ENCODE results near the gene SPATA24. TPM values are rescaled to one million over a fixed set of nuclear protein-coding genes. Genes with fewer than 3 reads are reported as not detected.

The SPATA24 gene
- total and polyA plus RNA-seq, 2 of the 13 experiments (the other 11 are each of a cell fraction or from before 2014, with no cell fraction given) = 6.0 to 11.1 TPM

DNA sequence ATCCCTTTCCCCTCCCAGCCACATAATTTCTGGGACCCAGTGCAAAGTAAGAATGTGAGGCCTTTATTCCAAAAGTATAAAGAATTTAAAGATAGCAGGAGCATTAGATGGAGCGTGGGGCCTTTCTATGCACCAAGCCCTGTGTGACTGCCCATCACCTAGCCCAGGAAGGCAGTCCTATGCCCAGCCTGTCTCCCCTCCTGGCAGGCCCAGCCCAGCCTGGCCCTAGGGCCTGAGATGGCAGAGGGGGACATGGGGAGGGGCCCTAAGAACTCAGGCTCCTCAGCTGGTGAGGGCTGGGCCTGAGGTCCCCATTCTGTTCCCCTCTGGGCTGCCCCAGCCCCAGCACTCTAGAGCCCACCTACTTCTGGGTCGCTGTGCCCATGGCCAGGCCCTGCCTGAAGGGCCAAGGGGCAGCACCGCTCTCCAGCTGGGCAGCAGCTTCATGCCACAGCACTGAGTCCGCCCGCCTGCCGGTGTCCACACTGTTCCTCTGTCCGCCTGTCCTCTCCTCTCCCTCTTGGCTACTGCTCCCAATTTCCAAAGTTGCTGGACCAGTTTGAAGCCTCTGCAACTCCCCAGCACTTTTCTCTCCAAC, 19.8 kb downstream of the SPATA24 start (continued):
- TF ChIP-seq, protein P1, sequence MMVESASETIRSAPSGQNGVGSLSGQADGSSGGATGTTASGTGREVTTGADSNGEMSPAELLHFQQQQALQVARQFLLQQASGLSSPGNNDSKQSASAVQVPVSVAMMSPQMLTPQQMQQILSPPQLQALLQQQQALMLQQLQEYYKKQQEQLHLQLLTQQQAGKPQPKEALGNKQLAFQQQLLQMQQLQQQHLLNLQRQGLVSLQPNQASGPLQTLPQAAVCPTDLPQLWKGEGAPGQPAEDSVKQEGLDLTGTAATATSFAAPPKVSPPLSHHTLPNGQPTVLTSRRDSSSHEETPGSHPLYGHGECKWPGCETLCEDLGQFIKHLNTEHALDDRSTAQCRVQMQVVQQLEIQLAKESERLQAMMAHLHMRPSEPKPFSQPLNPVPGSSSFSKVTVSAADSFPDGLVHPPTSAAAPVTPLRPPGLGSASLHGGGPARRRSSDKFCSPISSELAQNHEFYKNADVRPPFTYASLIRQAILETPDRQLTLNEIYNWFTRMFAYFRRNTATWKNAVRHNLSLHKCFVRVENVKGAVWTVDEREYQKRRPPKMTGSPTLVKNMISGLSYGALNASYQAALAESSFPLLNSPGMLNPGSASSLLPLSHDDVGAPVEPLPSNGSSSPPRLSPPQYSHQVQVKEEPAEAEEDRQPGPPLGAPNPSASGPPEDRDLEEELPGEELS (CRISPR knock-in tag; IDR thresholded peaks at IDR 0.05) = no peak
- 0 out of 2 replicates have a peak, but pooled peaks have one; percentile 18 for TF ChIP-seq ZNF543 (CRISPR knock-in tag; IDR thresholded peaks at IDR 0.05)
- no peak for TF ChIP-seq ZNF282 (IDR thresholded peaks at IDR 0.05; ENCODE audit: partially characterized antibody)
- TF ChIP-seq MBD4 (IDR thresholded peaks at IDR 0.05; ENCODE audit: borderline replicate concordance, low read length) = no peak
- TF ChIP-seq TBX2 (CRISPR knock-in tag; IDR thresholded peaks at IDR 0.05; ENCODE audit: borderline replicate concordance) = 0 out of 2 replicates have a peak, but pooled peaks have one; percentile 6
- TF ChIP-seq, protein P2, sequence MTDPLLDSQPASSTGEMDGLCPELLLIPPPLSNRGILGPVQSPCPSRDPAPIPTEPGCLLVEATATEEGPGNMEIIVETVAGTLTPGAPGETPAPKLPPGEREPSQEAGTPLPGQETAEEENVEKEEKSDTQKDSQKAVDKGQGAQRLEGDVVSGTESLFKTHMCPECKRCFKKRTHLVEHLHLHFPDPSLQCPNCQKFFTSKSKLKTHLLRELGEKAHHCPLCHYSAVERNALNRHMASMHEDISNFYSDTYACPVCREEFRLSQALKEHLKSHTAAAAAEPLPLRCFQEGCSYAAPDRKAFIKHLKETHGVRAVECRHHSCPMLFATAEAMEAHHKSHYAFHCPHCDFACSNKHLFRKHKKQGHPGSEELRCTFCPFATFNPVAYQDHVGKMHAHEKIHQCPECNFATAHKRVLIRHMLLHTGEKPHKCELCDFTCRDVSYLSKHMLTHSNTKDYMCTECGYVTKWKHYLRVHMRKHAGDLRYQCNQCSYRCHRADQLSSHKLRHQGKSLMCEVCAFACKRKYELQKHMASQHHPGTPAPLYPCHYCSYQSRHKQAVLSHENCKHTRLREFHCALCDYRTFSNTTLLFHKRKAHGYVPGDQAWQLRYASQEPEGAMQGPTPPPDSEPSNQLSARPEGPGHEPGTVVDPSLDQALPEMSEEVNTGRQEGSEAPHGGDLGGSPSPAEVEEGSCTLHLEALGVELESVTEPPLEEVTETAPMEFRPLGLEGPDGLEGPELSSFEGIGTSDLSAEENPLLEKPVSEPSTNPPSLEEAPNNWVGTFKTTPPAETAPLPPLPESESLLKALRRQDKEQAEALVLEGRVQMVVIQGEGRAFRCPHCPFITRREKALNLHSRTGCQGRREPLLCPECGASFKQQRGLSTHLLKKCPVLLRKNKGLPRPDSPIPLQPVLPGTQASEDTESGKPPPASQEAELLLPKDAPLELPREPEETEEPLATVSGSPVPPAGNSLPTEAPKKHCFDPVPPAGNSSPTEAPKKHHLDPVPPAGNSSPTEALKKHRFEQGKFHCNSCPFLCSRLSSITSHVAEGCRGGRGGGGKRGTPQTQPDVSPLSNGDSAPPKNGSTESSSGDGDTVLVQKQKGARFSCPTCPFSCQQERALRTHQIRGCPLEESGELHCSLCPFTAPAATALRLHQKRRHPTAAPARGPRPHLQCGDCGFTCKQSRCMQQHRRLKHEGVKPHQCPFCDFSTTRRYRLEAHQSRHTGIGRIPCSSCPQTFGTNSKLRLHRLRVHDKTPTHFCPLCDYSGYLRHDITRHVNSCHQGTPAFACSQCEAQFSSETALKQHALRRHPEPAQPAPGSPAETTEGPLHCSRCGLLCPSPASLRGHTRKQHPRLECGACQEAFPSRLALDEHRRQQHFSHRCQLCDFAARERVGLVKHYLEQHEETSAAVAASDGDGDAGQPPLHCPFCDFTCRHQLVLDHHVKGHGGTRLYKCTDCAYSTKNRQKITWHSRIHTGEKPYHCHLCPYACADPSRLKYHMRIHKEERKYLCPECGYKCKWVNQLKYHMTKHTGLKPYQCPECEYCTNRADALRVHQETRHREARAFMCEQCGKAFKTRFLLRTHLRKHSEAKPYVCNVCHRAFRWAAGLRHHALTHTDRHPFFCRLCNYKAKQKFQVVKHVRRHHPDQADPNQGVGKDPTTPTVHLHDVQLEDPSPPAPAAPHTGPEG (CRISPR knock-in tag; IDR thresholded peaks at IDR 0.05) = no peak
- no peak for TF ChIP-seq BCLAF1 (IDR thresholded peaks at IDR 0.05)
- no peak; the same call in 1 of the 2 replicates for TF ChIP-seq ZNF768 (CRISPR knock-in tag; IDR thresholded peaks at IDR 0.05)
- peak; percentile 97 for TF ChIP-seq HNRNPL (IDR thresholded peaks at IDR 0.05; ENCODE audit: low read depth, low read length)
- no peak for TF ChIP-seq MAZ (IDR thresholded peaks at IDR 0.05; ENCODE audit: borderline replicate concordance, low read depth, low read length)
- TF ChIP-seq MAZ (CRISPR knock-in tag; IDR thresholded peaks at IDR 0.05; ENCODE audit: low read depth) = 0 out of 2 replicates have a peak, but pooled peaks have one; percentile 31
- no peak for TF ChIP-seq KLF16 (CRISPR knock-in tag; IDR thresholded peaks at IDR 0.05)
- TF ChIP-seq ZNF414 (CRISPR knock-in tag; IDR thresholded peaks at IDR 0.05) = no peak
- TF ChIP-seq ZNF296 (CRISPR knock-in tag; conservative IDR thresholded peaks at IDR 0.05) = no peak
- no peak for TF ChIP-seq ZNF30 (CRISPR knock-in tag; IDR thresholded peaks at IDR 0.05)
- TF ChIP-seq, protein P3, sequence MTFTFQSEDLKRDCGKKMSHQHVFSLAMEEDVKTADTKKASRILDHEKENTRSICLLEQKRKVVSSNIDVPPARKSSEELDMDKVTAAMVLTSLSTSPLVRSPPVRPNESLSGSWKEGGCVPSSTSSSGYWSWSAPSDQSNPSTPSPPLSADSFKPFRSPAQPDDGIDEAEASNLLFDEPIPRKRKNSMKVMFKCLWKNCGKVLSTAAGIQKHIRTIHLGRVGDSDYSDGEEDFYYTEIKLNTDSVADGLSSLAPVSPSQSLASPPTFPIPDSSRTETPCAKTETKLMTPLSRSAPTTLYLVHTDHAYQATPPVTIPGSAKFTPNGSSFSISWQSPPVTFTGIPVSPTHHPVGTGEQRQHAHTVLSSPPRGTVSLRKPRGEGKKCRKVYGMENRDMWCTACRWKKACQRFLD (CRISPR knock-in tag; IDR thresholded peaks at IDR 0.05; ENCODE audit: borderline replicate concordance) = 0 out of 2 replicates have a peak, but pooled peaks have one; percentile 15

All from HepG2 (cell line).